ENCODE data around the gene SOBP. TPM values are rescaled to one million over a fixed set of nuclear protein-coding genes. Genes with fewer than 3 reads are reported as not detected.

Gene SOBP
- polyA plus RNA-seq, 1 donor (not counting 4 experiments of a cell fraction or from before 2014, with no cell fraction given): not detected

DNA sequence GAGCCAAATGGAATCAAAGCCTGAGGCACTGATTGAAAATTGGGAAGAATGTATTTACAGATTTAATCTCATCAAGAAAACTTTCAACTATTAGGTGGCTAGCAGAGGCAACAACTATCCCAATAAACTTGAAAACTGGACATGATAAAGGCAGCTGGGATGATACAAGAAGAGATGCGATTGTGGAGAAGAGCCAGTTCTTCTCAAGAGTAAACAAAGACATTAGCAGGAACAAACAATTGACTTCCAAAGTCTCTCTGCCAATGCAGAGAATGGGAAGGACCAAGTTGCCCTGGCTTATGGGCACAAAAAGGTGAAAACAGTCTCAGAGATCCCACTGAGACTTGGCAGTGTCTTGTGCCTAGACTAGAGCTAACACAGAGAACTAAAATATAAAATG lies 132.4 kb downstream of the SOBP start:
- Histone ChIP-seq H3K4me1 (ENCODE audit: control insufficient read depth, extremely low read depth, insufficient read depth, low read length) (peaks cover 8% of the 10 kb centered on the region), H3K9ac (ENCODE audit: control insufficient read depth, extremely low read depth, insufficient read depth, low read length) (no peak overlapping the region), H3K4me2 (ENCODE audit: control insufficient read depth, extremely low read depth, insufficient read depth, low read depth, low read length) (no peak overlapping the region), H3K27ac (ENCODE audit: control insufficient read depth, insufficient read depth, low read length) (no peak overlapping the region), H3K79me2 (ENCODE audit: control insufficient read depth, insufficient read depth, low read length) (no peaks in the 10 kb centered on the region), H3K36me3 (ENCODE audit: control insufficient read depth in 2 of 2, extremely low read depth in 1 of 2, insufficient read depth in 2 of 2, low read length in 2 of 2) (no peaks in the 10 kb centered on the region), H4K20me1 (ENCODE audit: control insufficient read depth, extremely low read depth, insufficient read depth, low read length) (no peaks in the 10 kb centered on the region), H3K4me3 (ENCODE audit: control insufficient read depth in 2 of 3, extremely low read depth in 1 of 3, insufficient read depth in 2 of 3, low read depth in 1 of 3, low read length in 3 of 3) (no peak overlapping the region), H3K9me3 (ENCODE audit: control insufficient read depth, low read depth, low read length) (no peaks in the 10 kb centered on the region), H3K9me1 (ENCODE audit: control insufficient read depth, extremely low read depth, insufficient read depth, low read length) (no peaks in the 10 kb centered on the region), H3K27me3 (ENCODE audit: control insufficient read depth, extremely low read depth, insufficient read depth, low read length) (no peaks in the 10 kb centered on the region), H2AFZ (ENCODE audit: control insufficient read depth, low read length) (no peak overlapping the region)
- dilution Hi-C loops (cut with MboI; ENCODE audit: extremely low pct_ligation_motif_present, low sequenced_read_pairs): no loop called here
- FAIRE-seq (no peak), DNase-seq (ENCODE audit: low read depth, low spot score) (no peak)
- TF ChIP-seq CTCF (optimal IDR thresholded peaks at IDR 0.05 in 1 of 3, IDR thresholded peaks at IDR 0.05 in 1 of 3, conservative IDR thresholded peaks at IDR 0.05 in 1 of 3; ENCODE audit: extremely low read depth in 1 of 3, insufficient read depth in 2 of 3, low read length in 3 of 3): no peak
- TF ChIP-seq EZH2 (IDR thresholded peaks at IDR 0.05; ENCODE audit: low read length): no peak

- Histone ChIP-seq H3K79me2 (ENCODE audit: control insufficient read depth, insufficient read depth, low read length) (no peaks in the 10 kb centered on the region), H3K4me1 (ENCODE audit: control insufficient read depth, extremely low read depth, insufficient read depth, low read length) (peaks cover 8% of the 10 kb centered on the region), H3K9me1 (ENCODE audit: control insufficient read depth, extremely low read depth, insufficient read depth, low read length) (no peaks in the 10 kb centered on the region), H3K27ac (ENCODE audit: control insufficient read depth, insufficient read depth, low read length) (no peak overlapping the region), H3K27me3 (ENCODE audit: control insufficient read depth, extremely low read depth, insufficient read depth, low read length) (no peaks in the 10 kb centered on the region), H4K20me1 (ENCODE audit: control insufficient read depth, extremely low read depth, insufficient read depth, low read length) (no peaks in the 10 kb centered on the region), H3K4me2 (ENCODE audit: control insufficient read depth, extremely low read depth, insufficient read depth, low read depth, low read length) (no peak overlapping the region), H3K36me3 (ENCODE audit: control insufficient read depth in 2 of 2, extremely low read depth in 1 of 2, insufficient read depth in 2 of 2, low read length in 2 of 2) (no peaks in the 10 kb centered on the region), H2AFZ (ENCODE audit: control insufficient read depth, low read length) (no peak overlapping the region), H3K9me3 (ENCODE audit: control insufficient read depth, low read depth, low read length) (no peaks in the 10 kb centered on the region), H3K4me3 (ENCODE audit: control insufficient read depth in 2 of 3, extremely low read depth in 1 of 3, insufficient read depth in 2 of 3, low read depth in 1 of 3, low read length in 3 of 3) (no peak overlapping the region), H3K9ac (ENCODE audit: control insufficient read depth, extremely low read depth, insufficient read depth, low read length) (no peak overlapping the region)
- no peak for DNase-seq (ENCODE audit: low read depth, low spot score)
- FAIRE-seq: no peak
- TF ChIP-seq EZH2 (IDR thresholded peaks at IDR 0.05; ENCODE audit: low read length) (no peak), CTCF (optimal IDR thresholded peaks at IDR 0.05 in 1 of 3, IDR thresholded peaks at IDR 0.05 in 1 of 3, conservative IDR thresholded peaks at IDR 0.05 in 1 of 3; ENCODE audit: extremely low read depth in 1 of 3, insufficient read depth in 2 of 3, low read length in 3 of 3) (no peak)
- dilution Hi-C loops (cut with MboI; ENCODE audit: extremely low pct_ligation_motif_present, low sequenced_read_pairs): no loop called here
These were observed 134.1 kb downstream of the SOBP start for GRCh38 chr6:107624050-107624449.
